Fibroblast of mammary gland (primary cell): ENCODE data around the gene AFG1L.

Experiments used
- DNase-seq: peaks from one replicate; pipeline ENCODE4 v3.0.0-alpha.2; 2010; ENCODE audit warnings: low read depth
- H3K4me3 ChIP-seq: 2 replicates; pipeline ENCODE4 v1.5.1; 2011; ENCODE audit warnings: low read depth, mild to moderate bottlenecking, low read length, moderate library complexity; ENCODE audit not compliant: control insufficient read depth
- TF ChIP-seq, protein P1 (sequence below): conservative IDR thresholded peaks from 2 replicates; pipeline ENCODE4 v1.5.1; 2011; ENCODE audit warnings: low read depth, low read length, inconsistent platforms; ENCODE audit not compliant: control insufficient read depth, insufficient read depth

AFG1L gene

DNA sequence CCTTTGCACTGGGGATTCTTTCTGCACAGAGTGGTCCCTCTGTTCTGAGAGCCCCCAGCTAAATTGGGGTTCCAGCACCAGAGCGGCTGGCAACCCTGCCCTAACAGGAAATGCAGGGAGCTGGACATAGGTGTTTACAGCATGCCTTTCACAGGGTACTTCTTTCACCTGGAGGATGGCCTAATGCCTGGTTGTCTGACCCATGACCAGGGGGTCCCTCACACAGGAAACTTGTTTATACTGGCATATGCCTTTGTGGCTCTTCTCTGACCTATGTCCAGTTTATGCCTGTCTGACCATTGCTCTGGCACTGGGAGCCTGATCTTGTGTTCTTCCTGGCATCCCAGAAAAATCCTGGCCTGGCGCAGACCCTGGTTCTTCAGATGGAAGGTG, 66.1 kb downstream of the AFG1L start:
- no peak overlapping the region for H3K4me3 ChIP-seq
- DNase-seq: no peak
- TF ChIP-seq, protein P1, sequence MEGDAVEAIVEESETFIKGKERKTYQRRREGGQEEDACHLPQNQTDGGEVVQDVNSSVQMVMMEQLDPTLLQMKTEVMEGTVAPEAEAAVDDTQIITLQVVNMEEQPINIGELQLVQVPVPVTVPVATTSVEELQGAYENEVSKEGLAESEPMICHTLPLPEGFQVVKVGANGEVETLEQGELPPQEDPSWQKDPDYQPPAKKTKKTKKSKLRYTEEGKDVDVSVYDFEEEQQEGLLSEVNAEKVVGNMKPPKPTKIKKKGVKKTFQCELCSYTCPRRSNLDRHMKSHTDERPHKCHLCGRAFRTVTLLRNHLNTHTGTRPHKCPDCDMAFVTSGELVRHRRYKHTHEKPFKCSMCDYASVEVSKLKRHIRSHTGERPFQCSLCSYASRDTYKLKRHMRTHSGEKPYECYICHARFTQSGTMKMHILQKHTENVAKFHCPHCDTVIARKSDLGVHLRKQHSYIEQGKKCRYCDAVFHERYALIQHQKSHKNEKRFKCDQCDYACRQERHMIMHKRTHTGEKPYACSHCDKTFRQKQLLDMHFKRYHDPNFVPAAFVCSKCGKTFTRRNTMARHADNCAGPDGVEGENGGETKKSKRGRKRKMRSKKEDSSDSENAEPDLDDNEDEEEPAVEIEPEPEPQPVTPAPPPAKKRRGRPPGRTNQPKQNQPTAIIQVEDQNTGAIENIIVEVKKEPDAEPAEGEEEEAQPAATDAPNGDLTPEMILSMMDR: no peak

GRCh38 chr6:108361312-108361932, 66.6 kb downstream of the AFG1L start:
- H3K4me3 ChIP-seq: no peak overlapping the region
- TF ChIP-seq, protein P1: no peak
- peak; percentile 53 for DNase-seq

GRCh38 chr6:108362455-108362854, 67.6 kb downstream of the AFG1L start:
- TF ChIP-seq, protein P1: no peak
- no peak overlapping the region for H3K4me3 ChIP-seq
- DNase-seq: no peak

DNA sequence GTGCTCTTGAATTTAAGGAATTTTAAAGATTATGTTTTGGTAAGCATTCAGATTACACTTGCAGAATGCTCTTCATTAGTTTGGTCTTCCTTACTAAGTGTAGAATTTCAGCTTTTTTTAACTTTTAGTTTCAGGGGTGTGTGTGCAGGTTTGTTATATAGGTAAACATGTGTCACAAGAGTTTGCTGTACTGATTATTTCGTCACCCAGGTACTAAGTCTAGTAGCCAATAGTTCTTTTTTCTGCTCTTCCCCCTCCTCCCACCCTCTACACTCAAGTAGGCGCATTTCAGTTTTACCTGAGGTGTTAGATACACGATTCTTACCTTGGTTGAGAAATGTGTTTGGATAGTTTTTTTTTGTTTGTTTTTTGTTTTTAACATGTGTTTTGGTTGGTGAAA, 68.3 kb downstream of the AFG1L start:
- no peak overlapping the region for H3K4me3 ChIP-seq
- DNase-seq: no peak
- TF ChIP-seq, protein P1: no peak

DNA sequence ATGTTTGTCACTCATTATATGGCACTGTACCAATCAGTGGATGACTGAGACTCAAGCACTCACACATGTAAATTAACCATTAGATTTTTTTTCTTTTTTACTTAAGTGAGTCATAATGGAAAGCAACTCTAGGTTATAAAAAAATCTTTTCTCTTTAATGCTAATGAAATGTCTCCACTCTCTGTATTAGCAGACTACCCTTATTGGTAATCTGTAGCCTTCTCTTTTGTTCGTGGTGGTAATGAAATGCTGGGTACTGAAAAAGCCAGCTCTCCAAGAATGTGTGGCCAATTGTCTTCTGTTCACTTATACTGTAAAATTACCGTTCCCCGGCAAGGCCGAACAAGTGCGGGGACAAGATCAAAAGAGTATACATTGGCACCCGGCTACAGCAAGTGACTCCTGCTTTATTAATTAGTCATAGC, 69.0 kb downstream of the AFG1L start:
- DNase-seq: no peak
- H3K4me3 ChIP-seq: no peak overlapping the region
- TF ChIP-seq, protein P1: no peak

- TF ChIP-seq, protein P1: no peak
- no peak for DNase-seq
- H3K4me3 ChIP-seq: no peak overlapping the region
Observed at GRCh38 chr6:108364470-108364869, 69.6 kb downstream of the AFG1L start.

DNA sequence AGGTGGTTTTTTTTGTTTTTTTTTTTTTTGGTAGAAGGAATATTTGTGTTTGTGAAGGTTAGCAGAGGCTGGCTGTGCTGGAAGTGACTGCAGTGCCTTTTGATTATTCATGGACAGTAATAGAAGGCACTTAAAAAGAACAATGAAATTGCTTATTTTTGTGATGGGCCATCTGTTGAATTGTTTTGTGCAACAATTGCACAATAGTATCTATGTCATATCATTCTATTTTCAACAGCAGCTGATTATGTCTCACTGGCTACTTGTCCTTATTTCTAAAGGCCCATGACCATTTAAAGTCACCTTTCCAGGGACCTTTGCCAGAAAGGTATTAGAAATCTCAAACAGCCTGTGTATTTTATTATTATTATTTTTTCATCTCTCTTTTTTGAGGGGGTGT, 70.6 kb downstream of the AFG1L start:
- peak; percentile 38 for DNase-seq
- TF ChIP-seq, protein P1: no peak
- H3K4me3 ChIP-seq: no peak overlapping the region
